ENCODE measurements around the gene MKX.

Gene MKX

DNA sequence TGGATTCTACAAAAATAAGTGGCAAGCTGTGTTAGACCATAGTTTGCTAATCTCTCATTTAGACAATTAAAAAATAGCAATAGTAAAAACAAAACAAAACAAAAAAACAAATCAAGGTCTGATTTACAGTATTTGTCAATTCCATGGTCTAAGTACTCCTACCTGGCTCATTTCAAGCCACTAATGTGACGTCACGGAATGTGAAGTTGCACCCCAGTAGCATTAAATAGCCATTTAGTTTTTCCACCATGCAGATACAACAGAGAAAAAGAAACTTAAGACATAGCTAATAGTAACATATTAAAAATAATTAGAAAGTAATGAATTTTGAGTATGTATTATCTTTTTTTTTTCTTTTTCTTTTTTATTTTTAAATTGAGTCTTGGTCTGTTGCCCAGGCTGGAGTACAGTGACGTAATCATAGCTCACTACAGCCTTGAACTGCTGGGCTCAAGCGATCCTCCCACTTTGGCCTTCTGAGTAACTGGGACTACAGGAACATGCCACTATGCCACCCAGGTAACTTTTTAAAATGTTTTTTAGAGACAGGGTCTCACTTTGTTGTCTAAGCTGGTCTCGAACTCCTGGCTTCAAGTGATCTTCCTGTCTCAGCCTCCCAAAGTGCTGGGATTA is 101.2 kb downstream of the MKX start:
- DNase-seq, result no peak

DNA sequence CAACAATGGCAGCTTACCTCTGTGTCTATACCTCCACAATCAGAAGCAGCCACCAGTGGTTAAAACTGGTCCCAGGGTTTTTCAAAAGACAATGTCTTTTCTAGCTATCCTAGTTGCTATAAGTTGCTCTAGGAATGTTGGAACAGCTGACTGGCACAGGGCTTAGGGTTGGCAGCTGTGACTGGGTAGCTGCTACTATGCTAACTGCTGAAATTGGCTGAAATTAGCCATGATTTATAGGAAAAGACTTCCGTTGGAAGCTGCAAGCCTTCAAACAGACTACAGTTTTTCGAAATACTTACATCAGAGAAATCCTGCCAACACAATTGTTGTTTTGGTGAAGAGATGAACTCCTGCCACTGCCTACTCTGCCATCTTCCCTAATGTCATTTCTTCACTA is 102.3 kb downstream of the MKX start:
- no peak for DNase-seq

DNA sequence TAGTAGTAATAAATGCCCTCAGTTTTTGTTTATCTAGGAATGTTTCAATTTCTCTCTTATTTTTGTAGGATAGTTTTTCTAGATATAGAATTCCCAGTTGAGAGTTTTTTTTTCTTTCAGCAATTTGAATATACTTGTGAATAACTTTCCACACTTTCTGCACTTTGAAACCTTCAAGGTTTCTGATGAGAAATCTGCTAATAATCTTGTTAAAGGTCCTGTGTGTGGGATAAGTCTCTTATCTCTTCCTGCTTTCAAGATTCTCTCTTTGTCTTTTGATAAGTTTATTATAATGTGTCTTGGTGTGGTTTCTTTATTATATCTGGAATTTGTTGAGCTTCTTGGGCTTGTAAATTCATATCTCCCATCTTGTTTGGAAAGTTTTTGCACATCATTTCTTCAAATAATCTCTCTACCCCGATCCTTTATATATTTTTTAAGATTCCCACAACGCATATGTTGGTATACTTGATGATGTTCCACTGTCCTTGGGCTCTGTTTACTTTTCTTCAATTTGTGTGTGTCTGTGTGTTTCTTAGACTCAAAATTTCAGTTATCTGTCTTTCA is 103.5 kb downstream of the MKX start:
- DNase-seq, result no peak

DNA sequence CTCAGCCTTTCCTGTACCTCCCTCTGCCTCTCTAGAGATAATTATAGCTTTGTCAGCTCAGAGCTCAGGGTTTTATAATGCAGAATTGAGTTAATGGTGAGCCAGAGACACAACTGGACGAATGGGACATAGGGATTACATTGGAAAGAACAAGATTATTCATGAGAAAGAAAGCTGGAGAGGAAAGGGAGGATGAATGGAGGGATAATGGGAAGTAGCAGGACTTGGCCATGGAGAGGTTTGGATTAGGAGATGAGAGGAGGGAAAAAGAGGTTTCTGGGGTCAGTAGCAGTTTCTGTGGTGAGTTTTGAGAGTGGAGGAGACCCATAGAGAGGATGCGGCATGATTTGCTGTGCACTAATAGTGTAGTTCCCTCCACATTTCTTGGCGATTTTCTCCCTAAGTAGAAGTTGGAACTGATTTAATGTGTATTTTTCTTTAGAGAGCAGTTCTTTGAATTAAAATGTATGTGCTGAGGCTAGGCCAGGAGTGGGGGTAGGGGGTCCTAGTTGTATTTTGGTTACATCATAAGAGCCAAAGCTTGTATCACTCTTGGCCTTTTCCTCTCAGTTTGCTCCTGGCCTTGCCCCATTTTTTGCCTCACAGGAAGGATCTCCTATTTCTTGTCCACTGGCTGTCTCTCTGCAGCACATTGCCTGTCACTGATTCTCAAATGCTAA is 107.4 kb downstream of the MKX start:
- DNase-seq, result no peak

DNA sequence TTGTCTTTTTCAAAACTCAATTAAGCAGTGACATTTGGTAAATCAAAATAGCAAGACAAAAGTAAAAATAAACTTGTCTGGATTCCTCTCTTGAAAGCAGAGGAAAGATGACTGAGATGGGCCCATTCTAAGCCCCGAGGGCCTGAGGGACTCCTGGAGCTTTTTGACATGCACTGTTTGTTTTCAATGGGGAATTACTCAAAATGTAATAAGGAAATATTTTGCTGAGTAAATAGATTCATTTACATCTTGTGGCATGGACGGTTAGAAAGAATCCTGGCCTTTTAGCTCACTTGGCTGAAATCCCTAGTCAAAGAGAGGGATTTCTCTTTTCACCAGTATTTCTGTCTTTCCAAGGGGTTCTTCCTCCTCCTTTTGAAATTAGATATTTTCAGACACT is 108.0 kb downstream of the MKX start:
- no peak for DNase-seq

DNA sequence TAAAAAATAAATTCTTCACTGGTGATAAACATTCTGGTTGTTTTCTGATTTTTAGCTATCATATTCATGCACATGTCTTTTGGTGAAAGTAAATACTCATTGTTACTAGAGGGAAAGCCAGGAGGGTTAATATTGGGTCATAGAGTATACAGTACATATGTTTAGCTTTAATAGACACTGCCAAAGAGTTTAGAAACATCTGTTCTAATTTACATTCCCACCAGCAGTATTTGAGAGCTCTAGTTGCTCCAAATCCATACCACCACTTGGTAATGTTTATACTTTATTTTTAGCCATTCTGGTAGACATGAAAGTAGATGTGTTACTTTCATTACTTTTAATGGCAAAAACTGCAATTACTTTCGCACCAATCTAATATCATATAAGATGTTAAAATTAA is 108.8 kb downstream of the MKX start:
- DNase-seq, result no peak

DNA sequence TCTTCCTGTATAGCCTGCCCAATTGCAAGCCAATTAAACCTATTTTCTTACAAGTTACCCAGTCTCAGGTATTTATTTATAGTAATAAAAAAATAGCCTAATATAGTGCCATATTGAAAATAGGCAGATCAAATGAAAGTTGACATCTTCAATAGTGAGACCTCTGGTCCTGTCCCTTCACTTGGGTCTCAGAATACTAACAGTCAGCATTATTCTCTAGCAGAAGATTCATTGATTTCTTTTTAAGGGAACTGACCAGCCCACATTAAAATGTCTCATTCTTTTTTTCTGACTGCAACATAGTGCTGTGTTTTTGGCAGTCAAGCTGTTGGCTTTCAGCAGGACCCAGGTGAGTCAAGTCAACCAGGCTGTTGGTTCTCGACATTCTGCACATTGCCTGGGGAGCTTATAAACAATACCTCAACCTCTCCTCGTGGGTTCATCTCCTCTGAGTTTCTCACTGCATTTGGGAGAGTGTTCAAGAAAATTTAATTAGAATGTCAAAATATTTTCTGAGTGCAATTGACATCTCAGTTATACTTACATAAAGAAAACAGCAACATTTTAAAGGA is 109.8 kb downstream of the MKX start:
- no peak for DNase-seq

DNA sequence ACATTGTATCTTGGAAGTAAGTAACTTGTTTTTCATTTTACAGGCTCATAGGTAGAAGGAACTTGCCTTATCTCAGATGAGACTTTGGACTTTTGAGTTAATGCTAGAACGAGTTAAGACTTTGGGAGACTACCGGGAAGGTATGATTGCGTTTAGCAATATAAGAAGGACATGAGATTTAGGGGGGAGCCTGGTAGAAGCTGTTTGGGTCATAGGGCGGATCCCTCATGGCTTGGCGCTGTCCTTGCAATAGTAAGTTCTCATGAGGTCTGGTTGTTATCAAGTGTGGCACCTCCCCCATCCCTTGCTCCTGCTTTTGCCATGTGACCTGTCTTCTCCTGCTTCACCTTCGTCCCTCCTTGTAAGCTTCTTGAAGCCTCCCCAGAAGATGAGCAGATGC is 110.3 kb downstream of the MKX start:
- DNase-seq, result no peak

DNA sequence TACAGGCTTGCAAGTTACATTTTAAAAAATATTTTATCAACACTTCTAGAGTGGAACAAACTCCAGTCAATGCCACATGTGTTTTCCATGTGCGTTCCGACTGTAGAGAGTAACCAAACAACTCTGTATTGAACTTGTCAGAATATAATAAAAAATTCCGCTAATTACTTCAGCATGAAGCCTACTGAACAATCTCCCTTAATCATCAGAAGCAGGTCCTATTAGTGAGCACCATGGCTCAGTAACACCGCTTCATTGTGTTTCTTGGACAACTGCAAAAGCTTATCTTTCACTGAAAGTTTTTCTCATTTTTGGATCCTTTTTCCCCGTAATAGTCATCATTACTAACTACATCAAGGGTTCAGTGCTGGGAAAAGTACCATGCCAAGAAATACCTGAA is 117.0 kb downstream of the MKX start:
- DNase-seq, result no peak

DNA sequence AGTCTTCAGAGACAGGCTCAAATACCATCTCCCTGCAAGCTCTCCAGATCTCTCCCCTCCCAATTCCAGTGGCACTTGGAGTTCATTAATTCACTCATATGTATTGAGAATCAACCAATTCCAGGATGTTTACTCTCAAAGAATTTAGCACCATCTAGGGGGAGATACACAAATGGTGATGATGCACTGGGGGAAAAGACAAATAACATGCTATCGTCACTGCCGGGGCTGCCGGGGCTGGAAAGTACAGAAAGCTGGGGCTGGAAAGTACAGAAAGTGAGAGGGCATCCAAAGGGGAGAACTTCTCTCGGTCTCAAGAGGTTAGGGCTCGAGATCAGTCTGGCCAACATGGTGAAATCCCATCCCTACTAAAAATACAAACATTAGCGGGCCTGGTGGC is 118.7 kb downstream of the MKX start:
- DNase-seq, result no peak

DNA sequence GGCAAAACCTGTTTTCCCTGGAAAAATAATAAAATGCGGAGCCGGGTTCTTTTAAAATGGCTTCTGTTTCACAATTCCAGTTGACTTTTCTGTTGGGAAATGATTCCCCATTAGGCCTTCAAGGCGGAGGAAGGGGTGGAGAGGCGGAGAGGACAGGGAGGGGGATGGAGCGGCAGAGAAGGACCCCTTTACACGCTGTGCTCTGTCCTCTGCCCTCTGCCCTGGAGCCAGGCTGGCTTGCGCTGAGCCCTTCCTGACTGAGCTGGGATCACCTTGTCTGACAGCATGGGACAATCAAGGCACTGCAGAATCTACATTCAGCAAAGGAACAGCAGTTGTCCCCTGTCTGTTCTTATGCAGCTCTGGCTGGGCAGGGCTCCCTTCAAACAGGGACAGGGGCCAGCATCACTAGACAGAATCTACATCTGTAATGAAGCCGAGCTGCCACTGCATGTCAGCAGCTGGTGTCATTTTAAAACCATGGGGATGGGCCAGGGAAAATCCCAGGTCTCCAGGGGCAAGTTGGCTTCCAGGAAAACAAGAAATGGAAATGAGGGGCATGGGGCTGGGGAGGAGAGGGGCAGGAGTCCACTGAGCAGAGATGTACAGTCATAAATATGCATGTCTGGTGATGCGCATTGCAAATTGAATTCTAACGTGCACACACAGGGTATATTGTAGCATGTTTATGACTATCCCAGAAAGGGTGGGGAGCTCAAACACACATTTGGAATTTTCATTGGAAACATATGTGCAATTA is 120.0 kb downstream of the MKX start:
- no peak for DNase-seq

DNA sequence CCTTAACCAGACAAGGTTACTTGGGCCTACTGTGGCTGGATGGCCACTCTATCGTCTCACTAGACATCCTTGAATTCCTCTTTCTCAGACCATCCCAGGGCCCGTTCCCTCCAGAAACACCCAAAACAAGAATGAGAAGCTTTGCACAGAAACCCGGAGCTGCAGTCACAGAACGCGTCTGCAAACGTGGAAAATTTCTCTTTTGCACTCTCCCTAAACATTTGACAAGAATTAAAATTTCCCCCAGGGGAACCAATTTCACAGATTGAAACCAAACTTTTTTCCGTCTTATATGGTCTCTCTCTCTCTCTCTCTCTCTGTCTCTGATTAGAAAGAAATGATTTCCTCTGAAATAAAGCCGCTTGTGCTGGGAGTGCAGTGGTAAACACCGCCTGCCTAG is 120.7 kb downstream of the MKX start:
- no peak for DNase-seq

All from stimulated activated CD4-positive, alpha-beta T cell treated with anti-CD3 and anti-CD28 coated beads, Interleukin-4, amount 100 ng/mL, for 24 hours (primary cell).